Measurements from ENCODE around the gene SUPT4H1.

Gene SUPT4H1

GRCh38 chr17:58329035-58329809 is 22.8 kb downstream of the SUPT4H1 start:
- DNase-seq (ENCODE audit: low spot score), result no peak

- no peak for DNase-seq (ENCODE audit: low spot score)
Measured at GRCh38 chr17:58328195-58329034, 23.6 kb downstream of the SUPT4H1 start, which contains the start of gene TSPOAP1. Gene TSPOAP1, minus strand, starts transcription at chr17:58328795. Its CDS starts 875 bp downstream, at chr17:58327920.

- no peak for DNase-seq (ENCODE audit: low spot score)
Measured at GRCh38 chr17:58327363-58328194, 24.4 kb downstream of the SUPT4H1 start.

- DNase-seq (ENCODE audit: low spot score), result no peak
Measured at GRCh38 chr17:58326609-58327362, 25.2 kb downstream of the SUPT4H1 start.

GRCh38 chr17:58325976-58326468 is 26.0 kb downstream of the SUPT4H1 start:
- DNase-seq (ENCODE audit: low spot score), result no peak

GRCh38 chr17:58325289-58325726 is 26.7 kb downstream of the SUPT4H1 start:
- DNase-seq (ENCODE audit: low spot score), result no peak

GRCh38 chr17:58324409-58325288 is 27.4 kb downstream of the SUPT4H1 start:
- DNase-seq (ENCODE audit: low spot score), result no peak

GRCh38 chr17:58324056-58324408 is 28.0 kb downstream of the SUPT4H1 start:
- DNase-seq (ENCODE audit: low spot score), result no peak

GRCh38 chr17:58323366-58324055 is 28.5 kb downstream of the SUPT4H1 start:
- DNase-seq (ENCODE audit: low spot score), result no peak

GRCh38 chr17:58322581-58323185 is 29.3 kb downstream of the SUPT4H1 start:
- DNase-seq (ENCODE audit: low spot score), result no peak

GRCh38 chr17:58321571-58322525 is 30.2 kb downstream of the SUPT4H1 start:
- no peak for DNase-seq (ENCODE audit: low spot score)

- no peak for DNase-seq (ENCODE audit: low spot score)
Measured at GRCh38 chr17:58320570-58321323, 31.3 kb downstream of the SUPT4H1 start.

GRCh38 chr17:58320163-58320558 is 31.8 kb downstream of the SUPT4H1 start:
- no peak for DNase-seq (ENCODE audit: low spot score)

GRCh38 chr17:58319173-58320162 is 32.5 kb downstream of the SUPT4H1 start:
- no peak for DNase-seq (ENCODE audit: low spot score)

- no peak for DNase-seq (ENCODE audit: low spot score)
Measured at GRCh38 chr17:58318627-58319172, 33.3 kb downstream of the SUPT4H1 start.

- no peak for DNase-seq (ENCODE audit: low spot score)
Measured at GRCh38 chr17:58318065-58318481, 33.9 kb downstream of the SUPT4H1 start.

All from putamen (tissue), 1 donor.